Smooth muscle cell (in vitro differentiated cells): ENCODE measurements around the gene IFNGR2. TPM values are rescaled to one million over a fixed set of nuclear protein-coding genes. Genes with fewer than 3 reads are reported as not detected.

Experiments
- DNase-seq: peaks from one replicate; lab custom pipeline; 2025; ENCODE audit not compliant: unreplicated experiment; lab: John Stamatoyannopoulos, UW
- H2AFZ ChIP-seq: fragments of 200-600 bp; sonication (generic); 2 replicates; pipeline ENCODE4 v1.6.0; 2016; ENCODE audit warnings: antibody characterized with exemption, low read depth, mild to moderate bottlenecking
- H3F3A ChIP-seq: fragments of 200-600 bp; sonication (generic); 2 replicates; pipeline ENCODE4 v1.6.0; 2017; ENCODE audit warnings: antibody characterized with exemption, low read depth
- H3K27ac ChIP-seq: fragments of 200-600 bp; sonication (generic); 2 replicates; pipeline ENCODE4 v1.5.1; 2016; ENCODE audit warnings: low read depth, mild to moderate bottlenecking
- H3K27me3 ChIP-seq: fragments of 200-600 bp; sonication (generic); 2 replicates; pipeline ENCODE4 v1.6.1; 2016; ENCODE audit warnings: low read depth, mild to moderate bottlenecking
- H3K36me3 ChIP-seq: fragments of 200-600 bp; sonication (generic); 2 replicates; pipeline ENCODE4 v1.5.1; 2016; ENCODE audit warnings: low read depth
- H3K4me1 ChIP-seq: fragments of 200-600 bp; sonication (generic); 2 replicates; pipeline ENCODE4 v1.5.1; 2016; ENCODE audit warnings: low read depth
- H3K4me2 ChIP-seq: fragments of 200-600 bp; sonication (generic); 2 replicates; pipeline ENCODE4 v1.6.0; 2016; ENCODE audit warnings: mild to moderate bottlenecking
- H3K4me3 ChIP-seq: fragments of 200-600 bp; sonication (generic); 2 replicates; pipeline ENCODE4 v1.5.1; 2016; ENCODE audit warnings: mild to moderate bottlenecking
- H3K79me2 ChIP-seq: fragments of 200-600 bp; sonication (generic); 2 replicates; pipeline ENCODE4 v1.6.0; 2016; ENCODE audit warnings: low read depth, mild to moderate bottlenecking
- H3K9ac ChIP-seq: fragments of 200-600 bp; sonication (generic); 2 replicates; pipeline ENCODE4 v1.6.0; 2016; ENCODE audit warnings: low read depth
- H3K9me3 ChIP-seq: fragments of 200-600 bp; sonication (generic); replicated peaks from 2 replicates; pipeline ENCODE4 v1.5.1; 2016; ENCODE audit warnings: low read depth
- H4K20me1 ChIP-seq: fragments of 200-600 bp; sonication (generic); 2 replicates; pipeline ENCODE4 v1.6.0; 2016; ENCODE audit warnings: low read depth
- CTCF ChIP-seq: fragments of 200-600 bp; sonication (generic); IDR thresholded peaks from 2 replicates; pipeline ENCODE4 v1.5.1; 2017; ENCODE audit warnings: borderline replicate concordance, mild to moderate bottlenecking, antibody characterized with exemption; ENCODE audit not compliant: insufficient read depth, poor library complexity, severe bottlenecking
- WGBS: methylation state at CpG from one replicate; pipeline ENCODE4 v1.1.7; 2016; ENCODE audit warnings: low lambda C conversion rate; 5-methylcytosine and 5-hydroxymethylcytosine counted together
- polyA plus RNA-seq: library from polyadenylated mRNA; unstranded; fragments of >200 nt; fragmentation: Nextera tagmentation; extraction: Ambion mirVana; gene quantifications from 2 replicates; pipeline ENCODE4 v1.2.1, GENCODE V29; 2016
- total RNA-seq: library from RNA; depleted of rRNA; stranded (reverse); fragments of >200 nt; gene quantifications from 2 replicates; pipeline ENCODE4 v1.2.3, GENCODE V29; 2014

The IFNGR2 gene
- total and polyA plus RNA-seq, 2 experiments from 2014 or later, result 117 to 127 TPM

- Histone ChIP-seq H3K4me2 (no peak overlapping the region), H3K79me2 (no peaks in the 10 kb centered on the region), H4K20me1 (no peaks in the 10 kb centered on the region), H2AFZ (no peak overlapping the region), H3K4me3 (no peak overlapping the region), H3K36me3 (peaks cover 5% of the 10 kb centered on the region), H3K4me1 (peaks cover 10% of the 10 kb centered on the region), H3K9ac (no peak overlapping the region), H3K27ac (peak overlapping the region; percentile 54), H3K27me3 (no peaks in the 10 kb centered on the region), H3K9me3 (no peaks in the 10 kb centered on the region), H3F3A (peaks cover 8% of the 10 kb centered on the region)
- no peak for DNase-seq
- WGBS, result 89% methylated on average over 4 of the region's 4 CpGs
- TF ChIP-seq CTCF, result no peak
Observed at GRCh38 chr21:33359446-33359845, 43.8 kb upstream of the IFNGR2 start.

- no peaks in the 10 kb centered on the region for H3K79me2 ChIP-seq
- no peaks in the 10 kb centered on the region for H4K20me1 ChIP-seq
- TF ChIP-seq CTCF, result no peak
- H3K9ac ChIP-seq, result no peak overlapping the region
- H3K27me3 ChIP-seq, result no peaks in the 10 kb centered on the region
- H3K4me2 ChIP-seq, result peak overlapping the region; percentile 79
- no peak overlapping the region for H2AFZ ChIP-seq
- H3K36me3 ChIP-seq, result peaks cover 4% of the 10 kb centered on the region
- no peak for DNase-seq
- peaks cover 8% of the 10 kb centered on the region for H3F3A ChIP-seq
- peak overlapping the region; percentile 54 for H3K27ac ChIP-seq
- WGBS, result 84% methylated on average over 6 of the region's 6 CpGs
- H3K4me3 ChIP-seq, result no peak overlapping the region
- no peaks in the 10 kb centered on the region for H3K9me3 ChIP-seq
- peaks cover 10% of the 10 kb centered on the region for H3K4me1 ChIP-seq
Observed at GRCh38 chr21:33360281-33360680, 42.9 kb upstream of the IFNGR2 start.

- peak; percentile 92 for TF ChIP-seq CTCF
- Histone ChIP-seq H4K20me1 (no peaks in the 10 kb centered on the region), H3K4me1 (peaks cover 10% of the 10 kb centered on the region), H3K79me2 (no peaks in the 10 kb centered on the region), H3K27ac (peak overlapping the region; percentile 54), H3K4me3 (peak overlapping the region; percentile 34), H3F3A (peaks cover 8% of the 10 kb centered on the region), H3K9ac (no peak overlapping the region), H3K4me2 (peak overlapping the region; percentile 79), H3K9me3 (no peaks in the 10 kb centered on the region), H3K36me3 (no peaks in the 10 kb centered on the region), H3K27me3 (no peaks in the 10 kb centered on the region), H2AFZ (no peak overlapping the region)
- 32% methylated on average over 14 of the region's 14 CpGs for WGBS
- peak; percentile 32 for DNase-seq
Observed at GRCh38 chr21:33360881-33361602, 42.2 kb upstream of the IFNGR2 start.
